Glutamatergic neuron (in vitro differentiated cells): Measurements from ENCODE around the gene ACACB. TPM values are rescaled to one million over a fixed set of nuclear protein-coding genes. Genes with fewer than 3 reads are reported as not detected.

Experiments used
- DNase-seq: peaks from one replicate; pipeline ENCODE4 v3.0.0; 2022
- H3K27ac Mint-ChIP-seq: one replicate; pipeline ENCODE4 v1.8.0; 2020; ENCODE audit warnings: mild to moderate bottlenecking, mixed read lengths, inconsistent platforms; ENCODE audit not compliant: unreplicated experiment
- H3K27me3 Mint-ChIP-seq: one replicate; pipeline ENCODE4 v1.8.0; 2020; ENCODE audit warnings: mild to moderate bottlenecking, moderate library complexity, mixed read lengths, inconsistent platforms; ENCODE audit not compliant: unreplicated experiment
- H3K36me3 Mint-ChIP-seq: one replicate; pipeline ENCODE4 v1.8.0; 2020; ENCODE audit warnings: mild to moderate bottlenecking, mixed read lengths, inconsistent platforms; ENCODE audit not compliant: unreplicated experiment
- H3K4me1 Mint-ChIP-seq: one replicate; pipeline ENCODE4 v1.8.0; 2020; ENCODE audit warnings: mild to moderate bottlenecking, low read depth, mixed read lengths, inconsistent platforms; ENCODE audit not compliant: unreplicated experiment
- H3K4me3 Mint-ChIP-seq: one replicate; pipeline ENCODE4 v1.8.0; 2020; ENCODE audit warnings: mild to moderate bottlenecking, mixed read lengths, inconsistent platforms; ENCODE audit not compliant: unreplicated experiment
- H3K9me3 Mint-ChIP-seq: one replicate; pipeline ENCODE4 v1.8.0; 2020; ENCODE audit warnings: mild to moderate bottlenecking, moderate library complexity, mixed read lengths, inconsistent platforms; ENCODE audit not compliant: unreplicated experiment
- total RNA-seq: library from RNA; stranded (reverse); fragmentation: NEBNext Ultra II Directional; extraction: Animal tissue kit (Norgen Biotek cat#: 25700); gene quantifications from one replicate; pipeline ENCODE4 v1.2.1, GENCODE V29; 2021; ENCODE audit not compliant: unreplicated experiment
- TF ChIP-seq, protein P1 (sequence below): fragments of 200-600 bp; sonication (generic); IDR thresholded peaks from one replicate; pipeline ENCODE4 v1.5.0; 2021; ENCODE audit not compliant: partially characterized antibody, unreplicated experiment

ACACB gene
- total RNA-seq, 1 donor from 2014 or later: 3.8 TPM

GRCh38 chr12:109247831-109248654, 131.7 kb downstream of the ACACB start:
- Mint-ChIP-seq H3K27ac (no peak overlapping the region), H3K4me1 (no peaks in the 10 kb centered on the region), H3K9me3 (no peaks in the 10 kb centered on the region), H3K36me3 (peaks cover 4% of the 10 kb centered on the region), H3K4me3 (no peak overlapping the region), H3K27me3 (peaks cover 1% of the 10 kb centered on the region)
- TF ChIP-seq, protein P1, sequence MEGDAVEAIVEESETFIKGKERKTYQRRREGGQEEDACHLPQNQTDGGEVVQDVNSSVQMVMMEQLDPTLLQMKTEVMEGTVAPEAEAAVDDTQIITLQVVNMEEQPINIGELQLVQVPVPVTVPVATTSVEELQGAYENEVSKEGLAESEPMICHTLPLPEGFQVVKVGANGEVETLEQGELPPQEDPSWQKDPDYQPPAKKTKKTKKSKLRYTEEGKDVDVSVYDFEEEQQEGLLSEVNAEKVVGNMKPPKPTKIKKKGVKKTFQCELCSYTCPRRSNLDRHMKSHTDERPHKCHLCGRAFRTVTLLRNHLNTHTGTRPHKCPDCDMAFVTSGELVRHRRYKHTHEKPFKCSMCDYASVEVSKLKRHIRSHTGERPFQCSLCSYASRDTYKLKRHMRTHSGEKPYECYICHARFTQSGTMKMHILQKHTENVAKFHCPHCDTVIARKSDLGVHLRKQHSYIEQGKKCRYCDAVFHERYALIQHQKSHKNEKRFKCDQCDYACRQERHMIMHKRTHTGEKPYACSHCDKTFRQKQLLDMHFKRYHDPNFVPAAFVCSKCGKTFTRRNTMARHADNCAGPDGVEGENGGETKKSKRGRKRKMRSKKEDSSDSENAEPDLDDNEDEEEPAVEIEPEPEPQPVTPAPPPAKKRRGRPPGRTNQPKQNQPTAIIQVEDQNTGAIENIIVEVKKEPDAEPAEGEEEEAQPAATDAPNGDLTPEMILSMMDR: no peak
- DNase-seq: no peak

GRCh38 chr12:109250523-109250922, 134.1 kb downstream of the ACACB start:
- no peaks in the 10 kb centered on the region for H3K4me1 Mint-ChIP-seq
- no peak for DNase-seq
- peaks cover 5% of the 10 kb centered on the region for H3K27me3 Mint-ChIP-seq
- H3K27ac Mint-ChIP-seq: no peak overlapping the region
- TF ChIP-seq, protein P1: no peak
- H3K4me3 Mint-ChIP-seq: no peak overlapping the region
- peaks cover 4% of the 10 kb centered on the region for H3K9me3 Mint-ChIP-seq
- H3K36me3 Mint-ChIP-seq: peaks cover 24% of the 10 kb centered on the region

GRCh38 chr12:109252799-109253198, 136.4 kb downstream of the ACACB start:
- Mint-ChIP-seq H3K27me3 (peaks cover 5% of the 10 kb centered on the region), H3K4me3 (no peak overlapping the region), H3K4me1 (no peaks in the 10 kb centered on the region), H3K36me3 (peaks cover 25% of the 10 kb centered on the region), H3K9me3 (peaks cover 4% of the 10 kb centered on the region), H3K27ac (no peak overlapping the region)
- DNase-seq: no peak
- TF ChIP-seq, protein P1: no peak

- no peak for DNase-seq
- Mint-ChIP-seq H3K4me3 (no peak overlapping the region), H3K4me1 (no peaks in the 10 kb centered on the region), H3K36me3 (peaks cover 25% of the 10 kb centered on the region), H3K9me3 (peaks cover 4% of the 10 kb centered on the region), H3K27me3 (peaks cover 5% of the 10 kb centered on the region), H3K27ac (no peak overlapping the region)
- TF ChIP-seq, protein P1: no peak
Observed at GRCh38 chr12:109253913-109254544, 137.6 kb downstream of the ACACB start.

GRCh38 chr12:109255377-109255776, 139.0 kb downstream of the ACACB start:
- H3K27me3 Mint-ChIP-seq: peaks cover 5% of the 10 kb centered on the region
- peaks cover 4% of the 10 kb centered on the region for H3K9me3 Mint-ChIP-seq
- H3K4me3 Mint-ChIP-seq: no peak overlapping the region
- H3K36me3 Mint-ChIP-seq: peaks cover 25% of the 10 kb centered on the region
- H3K4me1 Mint-ChIP-seq: no peaks in the 10 kb centered on the region
- H3K27ac Mint-ChIP-seq: no peak overlapping the region
- TF ChIP-seq, protein P1: no peak
- peak; percentile 48 for DNase-seq
